SK-N-SH treated with all-trans-retinoic acid at 6 μM for 48 hours (cell line): ENCODE measurements around the gene MEIS2.

Experiments
- ATAC-seq: fragments of 200-7000 bp; cut with Tn5 transposase; 3 replicates; pipeline ENCODE4 v1.9.1; 2020; ENCODE audit warnings: mild to moderate bottlenecking, moderate library complexity
- BACH2 ChIP-seq: fragments of 250-450 bp; sonication (Bioruptor Pico); IDR thresholded peaks from 2 replicates; pipeline ENCODE4 v1.9.0; 2021; ENCODE audit warnings: mild to moderate bottlenecking, borderline replicate concordance
- CREB5 ChIP-seq: fragments of 250-450 bp; sonication (Bioruptor Pico); IDR thresholded peaks from 2 replicates; pipeline ENCODE4 v1.5.1; 2020; ENCODE audit warnings: low read depth, mild to moderate bottlenecking, moderate library complexity
- CSDC2 ChIP-seq: fragments of 250-450 bp; sonication (Bioruptor Pico); IDR thresholded peaks from 2 replicates; pipeline ENCODE4 v1.5.0; 2020; ENCODE audit warnings: mild to moderate bottlenecking, moderate library complexity
- GLIS3 ChIP-seq: fragments of 250-450 bp; sonication (Bioruptor Pico); IDR thresholded peaks from 2 replicates; pipeline ENCODE4 v1.5.0; 2020; ENCODE audit warnings: mild to moderate bottlenecking, moderate library complexity
- ISL1 ChIP-seq: fragments of 250-450 bp; sonication (Bioruptor Pico); IDR thresholded peaks from 2 replicates; pipeline ENCODE4 v2.1.2; 2022; ENCODE audit warnings: mild to moderate bottlenecking, moderate library complexity
- OSR1 ChIP-seq: fragments of 250-450 bp; sonication (Bioruptor Pico); IDR thresholded peaks from 2 replicates; pipeline ENCODE4 v1.8.0; 2022; ENCODE audit warnings: moderate library complexity, mild to moderate bottlenecking, inconsistent platforms
- PATZ1 ChIP-seq: fragments of 250-450 bp; sonication (Bioruptor Pico); IDR thresholded peaks from 2 replicates; pipeline ENCODE4 v1.8.0; 2020; ENCODE audit warnings: mild to moderate bottlenecking, moderate library complexity, borderline replicate concordance
- PPARA ChIP-seq: fragments of 250-450 bp; sonication (Bioruptor Pico); IDR thresholded peaks from 2 replicates; pipeline ENCODE4 v1.5.0; 2020; ENCODE audit warnings: mild to moderate bottlenecking, borderline replicate concordance
- RARB ChIP-seq: fragments of 250-450 bp; sonication (Bioruptor Pico); IDR thresholded peaks from 2 replicates; pipeline ENCODE4 v1.8.0; 2021; ENCODE audit warnings: mild to moderate bottlenecking, moderate library complexity
- SNAI2 ChIP-seq: fragments of 250-450 bp; sonication (Bioruptor Pico); IDR thresholded peaks from 2 replicates; pipeline ENCODE4 v1.5.0; 2020; ENCODE audit warnings: mild to moderate bottlenecking, moderate library complexity
- TCF4 ChIP-seq: fragments of 250-450 bp; sonication (Bioruptor Pico); IDR thresholded peaks from 2 replicates; pipeline ENCODE4 v1.8.0; 2021; ENCODE audit warnings: mild to moderate bottlenecking, moderate library complexity, borderline replicate concordance
- TOX ChIP-seq: fragments of 250-450 bp; sonication (Bioruptor Pico); IDR thresholded peaks from 2 replicates; pipeline ENCODE4 v1.8.0; 2021; ENCODE audit warnings: mild to moderate bottlenecking, moderate library complexity, borderline replicate concordance
- ZC3H10 ChIP-seq: fragments of 250-450 bp; sonication (Bioruptor Pico); IDR thresholded peaks from 2 replicates; pipeline ENCODE4 v1.5.1; 2021; ENCODE audit warnings: mild to moderate bottlenecking, moderate library complexity
- ZFP3 ChIP-seq: fragments of 250-450 bp; sonication (Bioruptor Pico); IDR thresholded peaks from 2 replicates; pipeline ENCODE4 v1.5.0; 2020; ENCODE audit warnings: mild to moderate bottlenecking, moderate library complexity
- ZFP30 ChIP-seq: fragments of 450-650 bp; formaldehyde crosslinking; IDR thresholded peaks from 2 replicates; pipeline ENCODE4 v1.5.0; 2022; ENCODE audit warnings: mild to moderate bottlenecking, moderate library complexity
- ZNF70 ChIP-seq: fragments of 450-650 bp; formaldehyde crosslinking; IDR thresholded peaks from 2 replicates; pipeline ENCODE4 v1.5.0; 2020; ENCODE audit warnings: mild to moderate bottlenecking, moderate library complexity
- ZNF8 ChIP-seq: fragments of 450-650 bp; formaldehyde crosslinking; IDR thresholded peaks from 2 replicates; pipeline ENCODE4 v1.5.0; 2020; ENCODE audit warnings: mild to moderate bottlenecking, moderate library complexity
- TF ChIP-seq, protein P1 (sequence below): fragments of 250-450 bp; sonication (Bioruptor Pico); IDR thresholded peaks from 2 replicates; pipeline ENCODE4 v1.5.1; 2021; ENCODE audit warnings: mild to moderate bottlenecking, moderate library complexity
- TF ChIP-seq, protein P2 (sequence below): fragments of 250-450 bp; sonication (Bioruptor Pico); IDR thresholded peaks from 2 replicates; pipeline ENCODE4 v1.8.0; 2021; ENCODE audit warnings: low read depth, mild to moderate bottlenecking, moderate library complexity, borderline replicate concordance
- TF ChIP-seq, protein P3 (sequence below): fragments of 250-450 bp; sonication (Bioruptor Pico); IDR thresholded peaks from 2 replicates; pipeline ENCODE4 v1.5.0; 2020; ENCODE audit warnings: mild to moderate bottlenecking, moderate library complexity

The MEIS2 gene

DNA sequence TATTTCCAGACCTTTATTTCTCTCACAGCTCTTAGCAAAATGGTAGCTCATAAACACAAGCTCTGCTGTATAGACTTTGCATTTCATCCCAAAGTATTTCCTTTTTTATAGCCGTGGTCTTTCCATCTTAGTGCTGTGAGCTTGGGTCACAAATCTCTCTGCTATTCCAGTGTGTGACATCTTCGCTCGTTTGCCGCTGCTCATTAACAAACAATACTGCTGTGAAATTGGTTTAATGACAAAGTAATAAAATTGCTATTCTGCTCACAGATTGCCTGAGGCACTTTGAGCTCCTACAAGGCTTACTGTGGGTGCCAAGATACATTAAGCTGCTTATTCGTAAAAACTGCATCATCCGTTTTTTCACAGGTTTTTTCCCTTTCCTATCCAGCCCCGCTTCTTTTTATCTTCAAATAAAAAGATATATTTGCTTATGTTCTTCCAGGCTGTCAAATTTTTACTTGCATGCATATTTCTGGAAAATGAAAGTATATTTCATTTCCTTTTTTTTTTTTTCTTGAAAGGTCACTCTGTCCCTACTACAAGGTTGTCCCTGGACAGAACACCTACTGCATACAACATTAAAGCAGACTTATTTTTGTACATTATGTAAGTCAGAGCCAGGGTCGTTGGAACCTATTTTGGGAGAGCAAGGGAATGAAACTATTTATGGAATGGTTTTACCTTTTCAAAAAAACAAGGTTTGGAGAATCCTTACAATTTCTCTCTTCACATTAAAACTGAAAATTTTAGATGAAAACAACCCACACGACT lies 174.5 kb downstream of the MEIS2 start:
- ATAC-seq: no peak
- no peak for TF ChIP-seq SNAI2 (CRISPR knock-in tag)
- TF ChIP-seq ZFP3 (CRISPR knock-in tag): no peak
- TF ChIP-seq OSR1: no peak
- no peak for TF ChIP-seq PPARA
- TF ChIP-seq, protein P1, sequence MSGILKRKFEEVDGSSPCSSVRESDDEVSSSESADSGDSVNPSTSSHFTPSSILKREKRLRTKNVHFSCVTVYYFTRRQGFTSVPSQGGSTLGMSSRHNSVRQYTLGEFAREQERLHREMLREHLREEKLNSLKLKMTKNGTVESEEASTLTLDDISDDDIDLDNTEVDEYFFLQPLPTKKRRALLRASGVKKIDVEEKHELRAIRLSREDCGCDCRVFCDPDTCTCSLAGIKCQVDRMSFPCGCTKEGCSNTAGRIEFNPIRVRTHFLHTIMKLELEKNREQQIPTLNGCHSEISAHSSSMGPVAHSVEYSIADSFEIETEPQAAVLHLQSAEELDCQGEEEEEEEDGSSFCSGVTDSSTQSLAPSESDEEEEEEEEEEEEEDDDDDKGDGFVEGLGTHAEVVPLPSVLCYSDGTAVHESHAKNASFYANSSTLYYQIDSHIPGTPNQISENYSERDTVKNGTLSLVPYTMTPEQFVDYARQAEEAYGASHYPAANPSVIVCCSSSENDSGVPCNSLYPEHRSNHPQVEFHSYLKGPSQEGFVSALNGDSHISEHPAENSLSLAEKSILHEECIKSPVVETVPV (CRISPR knock-in tag): no peak
- TF ChIP-seq ZC3H10 (CRISPR knock-in tag): no peak
- no peak for TF ChIP-seq ZNF70 (CRISPR knock-in tag)
- TF ChIP-seq, protein P2, sequence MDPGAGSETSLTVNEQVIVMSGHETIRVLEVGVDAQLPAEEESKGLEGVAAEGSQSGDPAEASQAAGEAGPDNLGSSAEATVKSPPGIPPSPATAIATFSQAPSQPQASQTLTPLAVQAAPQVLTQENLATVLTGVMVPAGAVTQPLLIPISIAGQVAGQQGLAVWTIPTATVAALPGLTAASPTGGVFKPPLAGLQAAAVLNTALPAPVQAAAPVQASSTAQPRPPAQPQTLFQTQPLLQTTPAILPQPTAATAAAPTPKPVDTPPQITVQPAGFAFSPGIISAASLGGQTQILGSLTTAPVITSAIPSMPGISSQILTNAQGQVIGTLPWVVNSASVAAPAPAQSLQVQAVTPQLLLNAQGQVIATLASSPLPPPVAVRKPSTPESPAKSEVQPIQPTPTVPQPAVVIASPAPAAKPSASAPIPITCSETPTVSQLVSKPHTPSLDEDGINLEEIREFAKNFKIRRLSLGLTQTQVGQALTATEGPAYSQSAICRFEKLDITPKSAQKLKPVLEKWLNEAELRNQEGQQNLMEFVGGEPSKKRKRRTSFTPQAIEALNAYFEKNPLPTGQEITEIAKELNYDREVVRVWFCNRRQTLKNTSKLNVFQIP (CRISPR knock-in tag): no peak
- TF ChIP-seq PATZ1 (CRISPR knock-in tag): no peak
- TF ChIP-seq RARB (CRISPR knock-in tag): no peak
- TF ChIP-seq, protein P3, sequence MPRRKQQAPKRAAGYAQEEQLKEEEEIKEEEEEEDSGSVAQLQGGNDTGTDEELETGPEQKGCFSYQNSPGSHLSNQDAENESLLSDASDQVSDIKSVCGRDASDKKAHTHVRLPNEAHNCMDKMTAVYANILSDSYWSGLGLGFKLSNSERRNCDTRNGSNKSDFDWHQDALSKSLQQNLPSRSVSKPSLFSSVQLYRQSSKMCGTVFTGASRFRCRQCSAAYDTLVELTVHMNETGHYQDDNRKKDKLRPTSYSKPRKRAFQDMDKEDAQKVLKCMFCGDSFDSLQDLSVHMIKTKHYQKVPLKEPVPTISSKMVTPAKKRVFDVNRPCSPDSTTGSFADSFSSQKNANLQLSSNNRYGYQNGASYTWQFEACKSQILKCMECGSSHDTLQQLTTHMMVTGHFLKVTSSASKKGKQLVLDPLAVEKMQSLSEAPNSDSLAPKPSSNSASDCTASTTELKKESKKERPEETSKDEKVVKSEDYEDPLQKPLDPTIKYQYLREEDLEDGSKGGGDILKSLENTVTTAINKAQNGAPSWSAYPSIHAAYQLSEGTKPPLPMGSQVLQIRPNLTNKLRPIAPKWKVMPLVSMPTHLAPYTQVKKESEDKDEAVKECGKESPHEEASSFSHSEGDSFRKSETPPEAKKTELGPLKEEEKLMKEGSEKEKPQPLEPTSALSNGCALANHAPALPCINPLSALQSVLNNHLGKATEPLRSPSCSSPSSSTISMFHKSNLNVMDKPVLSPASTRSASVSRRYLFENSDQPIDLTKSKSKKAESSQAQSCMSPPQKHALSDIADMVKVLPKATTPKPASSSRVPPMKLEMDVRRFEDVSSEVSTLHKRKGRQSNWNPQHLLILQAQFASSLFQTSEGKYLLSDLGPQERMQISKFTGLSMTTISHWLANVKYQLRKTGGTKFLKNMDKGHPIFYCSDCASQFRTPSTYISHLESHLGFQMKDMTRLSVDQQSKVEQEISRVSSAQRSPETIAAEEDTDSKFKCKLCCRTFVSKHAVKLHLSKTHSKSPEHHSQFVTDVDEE (CRISPR knock-in tag): no peak
- TF ChIP-seq CREB5 (CRISPR knock-in tag): no peak

DNA sequence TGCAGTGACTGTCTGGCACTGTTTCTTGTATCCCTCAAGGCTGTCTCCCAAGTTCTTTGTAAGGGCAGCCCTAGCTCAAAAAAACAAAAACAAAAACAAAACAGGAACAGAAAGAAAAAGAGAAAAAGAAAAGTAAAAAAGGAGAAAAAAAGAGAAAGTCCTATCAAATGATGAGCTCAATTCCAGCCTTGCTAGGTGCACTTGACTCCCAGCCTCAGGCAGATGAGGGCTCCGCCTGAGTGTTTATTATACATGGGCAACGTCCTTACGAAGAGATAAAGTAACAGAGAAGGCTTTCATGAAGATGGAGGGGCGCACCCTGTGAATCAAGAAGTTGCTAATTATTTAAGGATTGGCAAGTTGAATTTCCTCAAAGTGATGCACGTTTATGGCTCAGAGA lies 175.3 kb downstream of the MEIS2 start:
- ATAC-seq: no peak
- TF ChIP-seq ZC3H10 (CRISPR knock-in tag): no peak
- TF ChIP-seq, protein P3 (CRISPR knock-in tag): no peak
- no peak for TF ChIP-seq ZFP30 (CRISPR knock-in tag)
- TF ChIP-seq OSR1: no peak
- TF ChIP-seq TOX (CRISPR knock-in tag): no peak
- TF ChIP-seq GLIS3 (CRISPR knock-in tag): no peak
- TF ChIP-seq ISL1 (CRISPR knock-in tag): no peak
- TF ChIP-seq, protein P2 (CRISPR knock-in tag): no peak
- TF ChIP-seq, protein P1 (CRISPR knock-in tag): no peak
- TF ChIP-seq PPARA: no peak
- TF ChIP-seq PATZ1 (CRISPR knock-in tag): no peak
- no peak for TF ChIP-seq RARB (CRISPR knock-in tag)
- no peak for TF ChIP-seq TCF4 (CRISPR knock-in tag)
- TF ChIP-seq BACH2 (CRISPR knock-in tag): no peak
- no peak for TF ChIP-seq ZNF70 (CRISPR knock-in tag)
- no peak for TF ChIP-seq ZNF8 (CRISPR knock-in tag)
- TF ChIP-seq CSDC2 (CRISPR knock-in tag): no peak
- TF ChIP-seq SNAI2 (CRISPR knock-in tag): no peak
